HG03175 (cell line): Measurements from ENCODE around the gene CELA1.
"Not testable (repeated sequence)": the region's sequence is repeated elsewhere in the genome, so short reads cannot be mapped to it uniquely, and the experiment has no call there.

ENCODE experiments used
- ATAC-seq: cut with Tn5 transposase; IDR thresholded peaks from one replicate; pipeline ENCODE4 v1.9.1; 2021; ENCODE audit warnings: mild to moderate bottlenecking, moderate library complexity; ENCODE audit not compliant: unreplicated experiment

The CELA1 gene

GRCh38 chr12:51349026-51349425 is 2.5 kb upstream of the CELA1 start:
- no peak for ATAC-seq

GRCh38 chr12:51348116-51348515 is 1.6 kb upstream of the CELA1 start:
- no peak for ATAC-seq

DNA sequence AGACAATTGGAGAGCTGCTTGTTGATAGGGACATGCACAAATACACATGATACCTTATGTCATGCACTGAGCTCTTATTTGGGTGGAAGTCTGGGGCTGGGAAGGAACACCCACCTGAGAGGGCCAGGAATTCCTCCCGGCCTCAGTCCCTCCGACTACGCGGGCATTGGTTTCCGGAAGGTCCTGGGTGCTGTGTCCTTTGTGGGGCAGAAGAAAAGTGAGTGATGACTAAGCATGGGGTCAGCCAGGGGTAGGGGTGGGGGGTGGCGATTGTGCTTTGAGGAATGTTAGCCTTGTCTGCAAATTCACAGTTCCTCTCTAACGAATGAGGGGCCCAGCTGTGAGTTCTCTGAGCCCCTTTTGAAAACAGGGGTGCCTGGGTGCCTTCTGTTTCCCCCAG is 798 bp downstream of the CELA1 start:
- ATAC-seq: no peak

DNA sequence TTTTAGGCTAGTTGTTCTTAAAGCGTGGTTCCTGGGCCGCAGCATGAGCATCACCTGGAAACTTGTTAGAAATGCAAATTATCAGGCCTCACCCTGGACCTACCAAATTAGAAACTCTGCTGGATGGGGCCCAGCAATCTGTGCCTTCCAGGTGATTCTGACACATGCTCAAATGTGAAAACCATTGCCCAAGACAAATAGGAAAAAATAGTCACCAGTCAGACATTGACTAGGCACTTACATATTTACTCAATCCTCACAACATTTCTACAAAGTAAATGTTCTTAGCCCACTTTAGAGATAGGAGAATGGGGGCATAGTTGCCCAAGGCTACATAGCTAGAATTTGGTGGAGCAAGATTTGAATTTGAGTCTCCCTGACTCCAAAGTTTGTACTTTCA is 3.3 kb downstream of the CELA1 start:
- no peak for ATAC-seq

- no peak for ATAC-seq
Measured at GRCh38 chr12:51342416-51342815, 4.1 kb downstream of the CELA1 start.

DNA sequence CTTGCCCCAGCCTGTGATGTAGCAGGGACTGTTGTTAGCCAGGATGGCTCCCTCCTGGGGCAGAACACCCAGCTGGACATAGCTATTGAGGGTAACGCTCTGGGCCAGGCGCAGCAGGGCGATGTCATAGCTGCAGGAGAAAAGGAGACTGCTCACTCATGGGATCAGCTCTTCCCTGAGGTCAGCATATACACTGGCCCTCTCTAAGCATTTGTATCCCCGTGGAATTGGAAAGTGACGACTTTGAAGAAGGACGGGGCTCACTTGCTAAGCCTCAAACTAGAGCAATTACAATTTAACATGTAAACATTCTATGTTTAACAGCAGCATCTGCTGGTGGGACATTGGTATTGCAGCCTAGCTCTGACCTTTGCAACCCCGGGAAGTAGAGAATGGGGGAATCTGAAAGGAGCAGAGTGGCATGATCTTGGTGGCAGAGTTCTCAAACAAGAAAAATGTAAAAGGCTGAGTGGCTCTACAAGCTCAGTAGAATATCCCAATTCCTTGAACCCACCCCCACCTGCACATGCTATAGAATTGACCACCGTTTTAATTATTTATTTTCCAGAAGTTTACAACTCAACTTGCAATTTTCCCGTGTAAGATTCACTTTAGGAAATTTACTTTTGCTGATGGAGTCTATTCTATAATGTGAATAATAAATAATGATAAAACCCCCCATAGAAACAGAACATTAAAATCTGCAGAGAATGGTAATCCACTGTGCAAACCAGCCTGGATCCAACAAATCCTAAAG is 5.0 kb downstream of the CELA1 start:
- ATAC-seq: no peak

DNA sequence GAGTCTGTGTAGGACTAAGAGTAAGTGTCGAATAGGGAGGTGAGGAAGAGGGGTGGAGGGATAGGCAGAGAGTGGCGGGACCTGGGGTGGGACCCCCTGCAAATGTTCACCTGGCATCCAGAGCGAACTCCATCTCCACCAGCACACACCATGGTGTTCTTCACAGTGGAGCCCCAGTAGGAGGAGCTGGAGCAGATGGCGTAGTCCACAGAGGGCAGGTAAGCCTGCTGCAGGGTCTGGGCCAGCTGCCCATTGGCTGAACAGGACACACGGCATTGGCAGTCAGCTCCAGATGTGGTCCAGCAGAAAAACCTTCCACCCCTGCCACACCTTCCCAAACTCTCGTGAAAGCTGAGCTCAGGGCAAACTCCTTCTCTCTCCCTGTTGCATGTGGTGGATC is 6.7 kb downstream of the CELA1 start:
- no peak for ATAC-seq

GRCh38 chr12:51337336-51337735 is 9.1 kb downstream of the CELA1 start:
- not testable (repeated sequence) for ATAC-seq

GRCh38 chr12:51335931-51336330 is 10.5 kb downstream of the CELA1 start:
- no peak for ATAC-seq

GRCh38 chr12:51334764-51335163 is 11.7 kb downstream of the CELA1 start:
- ATAC-seq: no peak

DNA sequence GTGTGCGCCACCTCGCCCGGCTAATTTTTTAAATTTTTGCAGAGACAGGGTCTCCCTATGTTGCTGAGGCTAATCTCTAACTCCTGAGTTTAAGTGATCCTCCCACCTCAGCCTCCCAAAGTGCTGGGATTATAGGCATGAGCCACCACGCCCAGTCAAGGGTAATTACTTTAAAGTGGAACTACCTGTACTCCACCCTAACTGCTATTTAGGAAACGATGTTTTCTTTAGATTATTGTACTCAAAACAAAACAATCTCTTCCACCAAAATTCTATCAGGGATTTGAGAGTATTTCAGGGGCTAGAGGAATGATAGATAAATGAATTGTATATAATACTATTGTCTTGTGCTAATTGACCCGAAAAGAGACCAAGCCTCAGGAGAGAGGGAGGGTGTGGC is 12.9 kb downstream of the CELA1 start:
- ATAC-seq: no peak

DNA sequence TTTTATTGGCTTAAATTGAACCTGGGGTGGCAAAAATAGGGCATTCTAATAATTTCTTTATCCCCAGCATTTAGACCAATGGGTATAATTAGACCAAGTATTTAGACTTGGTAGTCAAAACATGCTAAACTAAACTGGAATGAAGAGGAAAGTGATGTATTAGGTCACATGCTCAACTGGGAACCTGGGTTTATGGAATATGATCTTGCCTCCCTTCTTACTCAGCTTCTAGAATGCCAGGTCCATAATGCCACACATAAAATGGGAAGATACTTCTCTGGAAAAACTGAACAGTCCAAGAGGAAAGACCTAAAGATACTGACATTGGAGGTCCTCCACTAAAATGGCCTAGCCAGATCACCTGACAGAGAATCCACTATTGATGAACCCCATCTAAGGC is 16.3 kb downstream of the CELA1 start:
- no peak for ATAC-seq

GRCh38 chr12:51329742-51330141 is 16.7 kb downstream of the CELA1 start:
- no peak for ATAC-seq

- no peak for ATAC-seq
Measured at GRCh38 chr12:51328587-51328986, 17.9 kb downstream of the CELA1 start.

DNA sequence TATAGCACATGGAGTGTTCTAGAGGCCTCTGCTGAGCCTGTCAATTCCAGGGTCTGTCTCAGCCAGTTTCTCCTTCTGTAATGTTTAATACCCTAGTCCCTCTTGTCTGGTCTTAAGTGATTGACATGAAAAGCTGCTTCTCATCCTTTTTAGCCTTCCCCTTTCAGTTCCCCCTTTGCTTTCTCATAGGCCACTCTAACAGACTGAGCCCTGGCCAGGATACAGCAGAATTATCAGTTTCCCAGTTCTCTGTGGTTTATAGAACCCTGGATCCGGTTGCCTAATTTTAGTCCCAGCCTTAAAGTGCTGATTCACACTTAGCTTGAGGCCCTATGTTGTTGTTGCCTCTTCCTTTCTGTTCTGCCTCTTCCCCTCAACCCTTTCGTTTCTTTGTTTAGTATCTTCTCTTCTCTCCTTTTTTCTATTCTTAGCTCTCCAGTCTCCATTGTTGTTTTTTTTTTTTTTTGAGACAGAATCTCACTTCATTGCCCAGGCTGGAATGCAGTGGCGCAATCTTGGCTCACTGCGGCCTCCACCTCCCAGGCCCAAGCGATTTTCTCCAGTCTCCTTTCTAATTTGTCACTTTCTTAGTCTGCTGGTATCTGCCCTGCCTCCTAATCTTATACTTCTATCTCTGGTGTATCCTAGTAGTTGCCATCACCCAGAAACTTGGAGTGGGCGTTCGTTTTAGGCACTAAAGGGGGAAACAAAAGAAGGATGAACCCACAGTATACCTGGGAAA is 19.6 kb downstream of the CELA1 start:
- ATAC-seq: peak; percentile 49

GRCh38 chr12:51324953-51325352 is 21.5 kb downstream of the CELA1 start:
- ATAC-seq: no peak

GRCh38 chr12:51323966-51324895 is 22.2 kb downstream of the CELA1 start, which contains the start of gene BIN2:
TSS of gene BIN2 (minus strand) at chr12:51324174. CDS start at chr12:51324102, 72 bp downstream.
- peak; percentile 62 for ATAC-seq

- ATAC-seq: no peak
Measured at GRCh38 chr12:51323317-51323960, 23.0 kb downstream of the CELA1 start.

GRCh38 chr12:51322452-51322851 is 24.0 kb downstream of the CELA1 start:
- no peak for ATAC-seq

DNA sequence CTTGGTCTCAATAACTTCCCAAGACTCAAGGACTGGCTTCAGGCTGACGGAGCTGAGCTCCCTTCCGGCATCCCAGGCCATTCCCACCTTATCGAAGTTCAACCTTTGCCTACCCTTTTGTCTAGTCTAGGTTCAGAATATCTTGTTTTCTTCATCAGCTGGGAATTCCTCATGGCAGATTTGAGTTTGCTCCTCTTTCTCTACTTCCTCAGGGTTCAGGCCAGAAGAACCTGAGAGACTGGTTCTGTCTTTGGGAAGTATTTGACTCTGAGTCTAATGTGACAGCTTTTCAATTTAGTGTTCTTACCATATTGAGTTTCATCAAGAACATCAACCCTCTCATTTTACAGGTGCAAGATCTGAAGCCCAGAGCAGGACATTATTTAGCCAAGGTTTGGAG is 24.6 kb downstream of the CELA1 start:
- ATAC-seq: no peak
